H9 (cell line): ENCODE measurements around the gene CLECL1. TPM values are rescaled to one million over a fixed set of nuclear protein-coding genes. Genes with fewer than 3 reads are reported as not detected.
"Not testable (repeated sequence)": the region's sequence is repeated elsewhere in the genome, so short reads cannot be mapped to it uniquely, and the experiment has no call there.

Source experiments
- DNase-seq: peaks from one replicate; pipeline ENCODE4 v3.0.0-alpha.2; 2017
- H2AFZ ChIP-seq: one replicate; pipeline ENCODE4 v1.6.1; 2013; ENCODE audit warnings: mild to moderate bottlenecking, low read length, control low read depth, moderate library complexity
- H2AK5ac ChIP-seq: 2 replicates; pipeline ENCODE4 v1.6.1; 2013; ENCODE audit warnings: low read length, control low read depth, mixed read lengths; ENCODE audit not compliant: insufficient read length
- H2BK120ac ChIP-seq: one replicate; pipeline ENCODE4 v1.6.1; 2013; ENCODE audit warnings: low read depth, mild to moderate bottlenecking, low read length, control low read depth, inconsistent platforms; ENCODE audit not compliant: poor library complexity, severe bottlenecking
- H2BK12ac ChIP-seq: 2 replicates; pipeline ENCODE4 v1.6.1; 2013; ENCODE audit warnings: low read length, control low read depth, mixed read lengths, low read depth; ENCODE audit not compliant: insufficient read length
- H2BK15ac ChIP-seq: 2 replicates; pipeline ENCODE4 v1.6.1; 2013; ENCODE audit warnings: low read depth, low read length, control low read depth
- H2BK20ac ChIP-seq: one replicate; pipeline ENCODE4 v1.6.1; 2013; ENCODE audit warnings: low read depth, mild to moderate bottlenecking, low read length, control low read depth, inconsistent platforms; ENCODE audit not compliant: poor library complexity, severe bottlenecking
- H2BK5ac ChIP-seq: 2 replicates; pipeline ENCODE4 v1.6.1; 2013; ENCODE audit warnings: low read length, control low read depth, mixed read lengths; ENCODE audit not compliant: insufficient read length
- H3K14ac ChIP-seq: 2 replicates; pipeline ENCODE4 v1.6.1; 2013; ENCODE audit warnings: low read length, control low read depth; ENCODE audit not compliant: insufficient read depth
- H3K18ac ChIP-seq: 2 replicates; pipeline ENCODE4 v1.6.1; 2013; ENCODE audit warnings: low read depth, mild to moderate bottlenecking, mixed read lengths, low read length, control low read depth; ENCODE audit not compliant: insufficient read length
- H3K23ac ChIP-seq: 2 replicates; pipeline ENCODE4 v1.6.1; 2013; ENCODE audit warnings: low read length, control low read depth, mixed read lengths, low read depth; ENCODE audit not compliant: insufficient read length
- H3K23me2 ChIP-seq: 2 replicates; pipeline ENCODE4 v1.6.1; 2013; ENCODE audit warnings: low read depth, mild to moderate bottlenecking, mixed read lengths, low read length, control low read depth; ENCODE audit not compliant: insufficient read length, poor library complexity, severe bottlenecking
- H3K27ac ChIP-seq: 2 replicates; pipeline ENCODE4 v1.5.1; 2013; ENCODE audit warnings: low read length, control low read depth, mixed read lengths, low read depth; ENCODE audit not compliant: insufficient read length
- H3K27me3 ChIP-seq: 2 replicates; pipeline ENCODE4 v1.6.1; 2013; ENCODE audit warnings: low read length, control low read depth, inconsistent platforms; ENCODE audit not compliant: insufficient read depth
- H3K4ac ChIP-seq: 2 replicates; pipeline ENCODE4 v1.6.1; 2013; ENCODE audit warnings: low read depth, mild to moderate bottlenecking, control low read depth, inconsistent platforms, low read length, moderate library complexity
- H3K4me1 ChIP-seq: 2 replicates; pipeline ENCODE4 v1.6.1; 2013; ENCODE audit warnings: low read length, control low read depth, inconsistent platforms; ENCODE audit not compliant: insufficient read depth
- H3K4me2 ChIP-seq: 2 replicates; pipeline ENCODE4 v1.6.1; 2013; ENCODE audit warnings: low read length, control low read depth, mixed read lengths; ENCODE audit not compliant: insufficient read length, insufficient read depth
- H3K56ac ChIP-seq: 2 replicates; pipeline ENCODE4 v1.6.1; 2013; ENCODE audit warnings: low read depth, mild to moderate bottlenecking, mixed read lengths, low read length, control low read depth; ENCODE audit not compliant: insufficient read length
- H3K79me1 ChIP-seq: 2 replicates; pipeline ENCODE4 v1.6.1; 2013; ENCODE audit warnings: low read depth, mild to moderate bottlenecking, moderate library complexity, low read length, control low read depth, inconsistent platforms; ENCODE audit not compliant: insufficient read depth, poor library complexity, severe bottlenecking
- H3K79me2 ChIP-seq: 2 replicates; pipeline ENCODE4 v1.6.1; 2013; ENCODE audit warnings: low read length, control low read depth, inconsistent platforms; ENCODE audit not compliant: insufficient read depth
- H3K9ac ChIP-seq: 2 replicates; pipeline ENCODE4 v1.6.1; 2013; ENCODE audit warnings: low read length, control low read depth, mixed read lengths; ENCODE audit not compliant: insufficient read length; ENCODE audit errors: extremely low read depth
- H3K9me3 ChIP-seq: one replicate; pipeline ENCODE4 v1.6.1; 2013; ENCODE audit warnings: low read depth, low read length, inconsistent platforms; ENCODE audit not compliant: control insufficient read depth
- H3T11ph ChIP-seq: one replicate; pipeline ENCODE4 v1.6.1; 2013; ENCODE audit warnings: mild to moderate bottlenecking, low read length, control low read depth, inconsistent platforms
- H4K20me1 ChIP-seq: one replicate; pipeline ENCODE4 v1.6.1; 2013; ENCODE audit not compliant: control insufficient read depth, insufficient read length, insufficient read depth
- H4K5ac ChIP-seq: 2 replicates; pipeline ENCODE4 v1.6.1; 2013; ENCODE audit warnings: low read depth, mild to moderate bottlenecking, mixed read lengths, low read length, control low read depth; ENCODE audit not compliant: insufficient read length
- H4K8ac ChIP-seq: replicated peaks from 2 replicates; pipeline ENCODE4 v1.6.1; 2013; ENCODE audit warnings: low read length, control low read depth, mixed read lengths, low read depth; ENCODE audit not compliant: insufficient read length
- H4K91ac ChIP-seq: 2 replicates; pipeline ENCODE4 v1.6.1; 2013; ENCODE audit warnings: low read depth, mild to moderate bottlenecking, moderate library complexity, mixed read lengths, low read length, control low read depth; ENCODE audit not compliant: insufficient read length
- H3K27ac Mint-ChIP-seq, 3 experiments: 2 replicates in 2 of 3; 3 replicates in 1 of 3; pipeline ENCODE4 v1.8.0; 2020 to 2021; ENCODE audit warnings: mixed read lengths in 3 of 3, mild to moderate bottlenecking in 1 of 3, moderate library complexity in 1 of 3
- H3K27me3 Mint-ChIP-seq: 2 replicates; pipeline ENCODE4 v1.8.0; 2021; ENCODE audit warnings: low read depth, mild to moderate bottlenecking, moderate library complexity, mixed read lengths
- H3K36me3 Mint-ChIP-seq, 3 experiments: 2 replicates in 2 of 3; 3 replicates in 1 of 3; pipeline ENCODE4 v1.8.0; 2020 to 2021; ENCODE audit warnings: low read depth in 3 of 3, mixed read lengths in 3 of 3; ENCODE audit not compliant: insufficient read depth in 1 of 3
- H3K4me1 Mint-ChIP-seq, 2 experiments: 2 replicates each; pipeline ENCODE4 v1.8.0; 2020; ENCODE audit warnings: mixed read lengths in 2 of 2
- H3K4me3 Mint-ChIP-seq, 2 experiments: 2 replicates in 1 of 2; 3 replicates in 1 of 2; pipeline ENCODE4 v1.8.0; 2020 to 2021; ENCODE audit warnings: mild to moderate bottlenecking in 2 of 2, mixed read lengths in 2 of 2, moderate library complexity in 1 of 2
- H3K9me3 Mint-ChIP-seq, 2 experiments: 2 replicates in 1 of 2; 3 replicates in 1 of 2; pipeline ENCODE4 v1.8.0; 2020; ENCODE audit warnings: mild to moderate bottlenecking in 2 of 2, mixed read lengths in 2 of 2, moderate library complexity in 1 of 2
- CTCF ChIP-seq: fragments of 200-600 bp; sonication (generic); conservative IDR thresholded peaks from 3 replicates; pipeline ENCODE4 v1.8.0; 2021; ENCODE audit warnings: antibody characterized with exemption, mild to moderate bottlenecking
- WGBS: extraction: QIAGEN DNeasy Blood & Tissue Kit; methylation state at CpG from one replicate; pipeline ENCODE4 v1.1.7; 2013; ENCODE audit warnings: missing lambda C conversion rate, low lambda C conversion rate, mixed read lengths; ENCODE audit not compliant: insufficient read length; ENCODE audit errors: extremely low coverage; 5-methylcytosine and 5-hydroxymethylcytosine counted together
- total RNA-seq: library from RNA; stranded (reverse); gene quantifications from 2 replicates; pipeline ENCODE4 v1.2.1, GENCODE V29; 2021

Gene CLECL1
- total RNA-seq, 1 experiment from 2014 or later: not detected

- Histone ChIP-seq H3K4me2 (no peak overlapping the region), H3K79me2 (no peaks in the 10 kb centered on the region), H4K91ac (no peak overlapping the region), H3K79me1 (no peaks in the 10 kb centered on the region), H2BK120ac (no peak overlapping the region), H3K9me3 (peaks cover 5% of the 10 kb centered on the region), H3K14ac (no peak overlapping the region), H3K27ac (no peak overlapping the region), H3K9ac (no peak overlapping the region), H2BK5ac (no peak overlapping the region), H4K20me1 (no peaks in the 10 kb centered on the region), H2BK15ac (no peak overlapping the region), H4K8ac (no peak overlapping the region), H2BK20ac (no peak overlapping the region), H3K18ac (no peak overlapping the region), H3K23ac (no peak overlapping the region), H3K23me2 (no peaks in the 10 kb centered on the region), H3T11ph (no peak overlapping the region), H2BK12ac (no peak overlapping the region), H3K4me1 (no peaks in the 10 kb centered on the region), H4K5ac (no peak overlapping the region), H3K4ac (no peak overlapping the region), H3K27me3 (no peaks in the 10 kb centered on the region), H2AFZ (no peak overlapping the region), H3K56ac (no peak overlapping the region), H2AK5ac (no peak overlapping the region)
- H3K9me3 Mint-ChIP-seq: peaks cover 44 to 47% of the 10 kb centered on the region in 2 experiments
- no peak overlapping the region for H3K4me3 Mint-ChIP-seq
- no peak for DNase-seq
- H3K27me3 Mint-ChIP-seq: peaks cover 5% of the 10 kb centered on the region
- H3K27ac Mint-ChIP-seq: no peak overlapping the region
- TF ChIP-seq CTCF: no peak
- H3K4me1 Mint-ChIP-seq: no peaks in the 10 kb centered on the region
- H3K36me3 Mint-ChIP-seq: peaks cover 22 to 38% (median 37%) of the 10 kb centered on the region in 3 experiments
Measured at GRCh38 chr12:9697619-9698018, 35.3 kb downstream of the CLECL1 start.

- H3K4me3 Mint-ChIP-seq, H2BK12ac ChIP-seq, DNase-seq, H3K4me2 ChIP-seq, H3K27me3 Mint-ChIP-seq, H3K4me1 Mint-ChIP-seq, H3K9me3 ChIP-seq, H3K79me1 ChIP-seq, H3K23me2 ChIP-seq, H3K27me3 ChIP-seq, H3K18ac ChIP-seq, H3T11ph ChIP-seq, H2BK5ac ChIP-seq, H3K56ac ChIP-seq, H4K5ac ChIP-seq, H4K8ac ChIP-seq, H3K27ac Mint-ChIP-seq, H2AK5ac ChIP-seq, H3K9ac ChIP-seq, H3K79me2 ChIP-seq, H3K4me1 ChIP-seq, H4K91ac ChIP-seq, H2BK15ac ChIP-seq, H3K4ac ChIP-seq, H3K27ac ChIP-seq, H4K20me1 ChIP-seq, H3K14ac ChIP-seq, H3K23ac ChIP-seq, H2BK20ac ChIP-seq, H2BK120ac ChIP-seq, H2AFZ ChIP-seq: not testable (repeated sequence)
- H3K9me3 Mint-ChIP-seq: peaks cover 38% of the 10 kb centered on the region in 2 experiments
- H3K36me3 Mint-ChIP-seq: peaks cover 22 to 42% (median 40%) of the 10 kb centered on the region in 3 experiments
- WGBS: no CpG with 5 or more reads among the region's 3 CpGs
Measured at GRCh38 chr12:9695661-9696060, 37.2 kb downstream of the CLECL1 start.
